Panc1 (cell line): ENCODE data around the gene WDR31.

ENCODE experiments used
- POLR2AphosphoS5 ChIP-seq: IDR thresholded peaks from 2 replicates; pipeline ENCODE4 v1.6.1; 2012; ENCODE audit warnings: mild to moderate bottlenecking, low read depth, low read length, moderate library complexity
- TF ChIP-seq, protein P1 (sequence below): fragments of 450-650 bp; IDR thresholded peaks from 2 replicates; pipeline ENCODE4 v1.5.1; 2017; ENCODE audit warnings: mild to moderate bottlenecking

DNA sequence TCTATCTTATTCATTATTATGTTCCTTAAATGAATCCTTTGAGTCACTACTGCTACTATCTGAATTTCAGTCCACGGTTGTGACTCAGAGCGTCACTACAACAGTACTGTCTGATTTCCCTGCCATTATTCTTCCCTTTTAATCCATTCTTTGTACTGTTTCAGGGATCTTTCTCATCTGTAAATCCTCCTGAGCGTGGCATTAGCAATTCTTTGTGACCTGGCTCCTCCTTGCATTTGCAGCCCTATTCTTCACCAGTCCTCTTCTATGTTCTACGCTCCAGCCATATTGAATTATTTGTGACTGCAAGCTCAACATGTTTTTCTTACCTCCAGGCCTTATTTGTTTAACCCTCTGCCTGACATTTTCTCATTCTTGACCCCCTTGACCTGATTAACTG, 58.7 kb downstream of the WDR31 start:
- no peak for TF ChIP-seq POLR2AphosphoS5
- TF ChIP-seq, protein P1, sequence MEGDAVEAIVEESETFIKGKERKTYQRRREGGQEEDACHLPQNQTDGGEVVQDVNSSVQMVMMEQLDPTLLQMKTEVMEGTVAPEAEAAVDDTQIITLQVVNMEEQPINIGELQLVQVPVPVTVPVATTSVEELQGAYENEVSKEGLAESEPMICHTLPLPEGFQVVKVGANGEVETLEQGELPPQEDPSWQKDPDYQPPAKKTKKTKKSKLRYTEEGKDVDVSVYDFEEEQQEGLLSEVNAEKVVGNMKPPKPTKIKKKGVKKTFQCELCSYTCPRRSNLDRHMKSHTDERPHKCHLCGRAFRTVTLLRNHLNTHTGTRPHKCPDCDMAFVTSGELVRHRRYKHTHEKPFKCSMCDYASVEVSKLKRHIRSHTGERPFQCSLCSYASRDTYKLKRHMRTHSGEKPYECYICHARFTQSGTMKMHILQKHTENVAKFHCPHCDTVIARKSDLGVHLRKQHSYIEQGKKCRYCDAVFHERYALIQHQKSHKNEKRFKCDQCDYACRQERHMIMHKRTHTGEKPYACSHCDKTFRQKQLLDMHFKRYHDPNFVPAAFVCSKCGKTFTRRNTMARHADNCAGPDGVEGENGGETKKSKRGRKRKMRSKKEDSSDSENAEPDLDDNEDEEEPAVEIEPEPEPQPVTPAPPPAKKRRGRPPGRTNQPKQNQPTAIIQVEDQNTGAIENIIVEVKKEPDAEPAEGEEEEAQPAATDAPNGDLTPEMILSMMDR = no peak
